GM21737 (cell line): ENCODE measurements around the gene GOLGA6L2.

Experiments
- ATAC-seq: cut with Tn5 transposase; IDR thresholded peaks from one replicate; pipeline ENCODE4 v1.9.1; 2021; ENCODE audit warnings: mild to moderate bottlenecking, moderate library complexity; ENCODE audit not compliant: unreplicated experiment

GOLGA6L2 gene

DNA sequence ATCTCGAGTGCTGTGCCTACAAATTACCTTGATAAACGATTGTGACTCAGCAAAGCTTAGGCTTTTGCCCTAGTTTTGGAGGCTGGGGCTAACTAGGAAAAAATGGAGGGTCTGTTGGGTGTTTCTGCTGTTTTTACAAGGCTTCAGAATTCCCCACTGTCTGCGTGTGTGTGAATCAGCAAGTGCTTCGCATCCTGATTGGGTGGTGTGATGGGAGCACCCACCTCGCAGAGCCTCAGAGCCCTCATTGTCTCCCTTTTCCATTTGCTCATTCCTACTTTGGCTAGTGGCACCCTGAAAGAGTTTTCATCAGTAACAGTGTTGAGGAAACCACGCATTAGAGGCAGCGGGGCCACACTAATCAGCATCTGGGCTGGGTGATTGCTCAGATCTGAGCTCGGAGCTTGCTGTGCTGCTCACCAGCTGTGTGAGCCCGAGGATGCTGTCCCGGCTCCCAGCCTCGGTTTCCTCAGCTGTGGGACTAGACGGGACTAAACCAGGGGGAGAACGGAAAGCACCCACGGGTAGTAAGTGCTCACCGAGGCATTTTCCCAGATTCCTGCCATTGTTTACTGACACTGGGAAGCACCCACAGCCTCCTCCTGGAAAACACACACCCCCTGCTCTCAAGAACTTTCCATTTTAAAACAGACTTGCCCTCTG is 51.9 kb downstream of the GOLGA6L2 start:
- ATAC-seq = no peak
